HG02981 (cell line): ENCODE results near the gene NACA.
"Not testable (repeated sequence)": the region's sequence is repeated elsewhere in the genome, so short reads cannot be mapped to it uniquely, and the experiment has no call there.

ENCODE experiments used
- ATAC-seq: cut with Tn5 transposase; IDR thresholded peaks from one replicate; pipeline ENCODE4 v1.9.1; 2021; ENCODE audit warnings: mild to moderate bottlenecking, moderate library complexity; ENCODE audit not compliant: unreplicated experiment

Gene NACA

GRCh38 chr12:56725723-56726102 is 614 bp upstream of the NACA start:
- no peak for ATAC-seq

- no peak for ATAC-seq
Observed at GRCh38 chr12:56724701-56724971, 463 bp downstream of the NACA start.

GRCh38 chr12:56723889-56724700 is 1.0 kb downstream of the NACA start:
- ATAC-seq: no peak

- ATAC-seq: no peak
Observed at GRCh38 chr12:56723352-56723751, 1.7 kb downstream of the NACA start.

GRCh38 chr12:56722832-56723231 is 2.3 kb downstream of the NACA start:
- ATAC-seq: no peak

GRCh38 chr12:56721721-56722120 is 3.4 kb downstream of the NACA start:
- ATAC-seq: no peak

GRCh38 chr12:56721216-56721615 is 3.9 kb downstream of the NACA start:
- no peak for ATAC-seq

- no peak for ATAC-seq
Observed at GRCh38 chr12:56720731-56721151, 4.4 kb downstream of the NACA start.

- no peak for ATAC-seq
Observed at GRCh38 chr12:56719056-56719455, 6.0 kb downstream of the NACA start.

- no peak for ATAC-seq
Observed at GRCh38 chr12:56718636-56719035, 6.5 kb downstream of the NACA start.

GRCh38 chr12:56718149-56718548 is 7.0 kb downstream of the NACA start:
- ATAC-seq: no peak

GRCh38 chr12:56716933-56717880 is 7.9 kb downstream of the NACA start:
- ATAC-seq: no peak

GRCh38 chr12:56716458-56716857 is 8.6 kb downstream of the NACA start:
- ATAC-seq: no peak

GRCh38 chr12:56715798-56716197 is 9.3 kb downstream of the NACA start:
- ATAC-seq: no peak

GRCh38 chr12:56714431-56714929 is 10.6 kb downstream of the NACA start:
- ATAC-seq: no peak

GRCh38 chr12:56713345-56713744 is 11.8 kb downstream of the NACA start:
- ATAC-seq: no peak

- ATAC-seq: no peak
Observed at GRCh38 chr12:56709759-56710376, 15.2 kb downstream of the NACA start.

- ATAC-seq: not testable (repeated sequence)
Observed at GRCh38 chr12:56704522-56704921, 20.6 kb downstream of the NACA start.

GRCh38 chr12:56699020-56699661 is 26.0 kb downstream of the NACA start:
- no peak for ATAC-seq

- ATAC-seq: no peak
Observed at GRCh38 chr12:56695327-56696101, 29.6 kb downstream of the NACA start.
